DMS53 treated with DMSO at 0.1 percent for 48 hours (cell line): ENCODE results near the gene TGIF2LX.
"Not testable (repeated sequence)": the region's sequence is repeated elsewhere in the genome, so short reads cannot be mapped to it uniquely, and the experiment has no call there.

Experiments
- DNase-seq: peaks from one replicate; lab custom pipeline; 2025; ENCODE audit not compliant: unreplicated experiment; lab: John Stamatoyannopoulos, UW

The TGIF2LX gene

DNA sequence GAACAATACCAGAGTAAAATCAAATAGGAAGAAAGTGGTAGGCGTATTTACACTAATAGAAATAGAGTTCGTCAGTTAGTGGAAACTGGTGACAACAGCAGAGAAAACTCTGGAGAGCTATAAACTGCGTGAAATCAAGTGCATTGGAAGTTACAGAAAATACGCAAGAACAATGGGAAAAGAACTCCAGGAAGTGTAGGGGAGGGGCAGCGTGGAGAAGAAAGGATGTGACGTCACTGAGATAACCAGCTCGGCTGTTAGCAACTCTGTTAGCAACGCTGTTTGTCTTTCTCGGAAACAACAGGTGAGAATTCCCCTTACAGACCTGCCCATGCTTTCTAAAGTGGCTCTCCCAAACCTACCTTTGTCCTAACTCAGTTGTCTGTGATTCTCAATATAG lies at the start of gene TGIF2LX:
Gene TGIF2LX (plus strand): TSS at position 244 of the 400 bp plus-strand sequence. CDS start 178 bp downstream, outside the sequence.
- DNase-seq: not testable (repeated sequence)

GRCh38 chrX:89922338-89922934 lies 728 bp downstream of the TGIF2LX start:
- DNase-seq: not testable (repeated sequence)

- DNase-seq: not testable (repeated sequence)
Measured at GRCh38 chrX:89943077-89943476, 21.4 kb downstream of the TGIF2LX start.

DNA sequence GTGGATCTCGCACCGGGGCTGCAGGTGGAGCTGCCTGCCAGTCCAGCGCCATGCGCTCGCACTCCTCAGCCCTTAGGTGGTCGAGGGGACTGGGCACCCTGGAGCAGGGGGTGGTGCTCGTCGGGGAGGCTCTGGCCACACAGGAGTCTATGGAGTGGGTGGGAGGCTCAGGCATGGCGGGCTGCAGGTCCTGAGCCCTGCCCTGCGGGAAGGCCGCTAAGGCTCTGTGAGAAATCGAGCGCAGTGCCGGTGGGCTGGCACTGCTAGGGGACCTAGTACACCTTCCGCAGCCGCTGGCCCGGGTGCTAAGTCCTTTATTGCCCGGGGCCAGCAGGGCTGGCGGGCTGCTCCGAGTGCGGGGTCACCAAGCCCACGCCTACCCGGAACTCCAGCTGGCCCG lies 43.9 kb downstream of the TGIF2LX start:
- DNase-seq: not testable (repeated sequence)
